HG02840 (cell line): ENCODE measurements around the gene PREX1.
A peak's percentile ranks its signal among the peaks of the same experiment; 100 is the strongest.

Experiments
- ATAC-seq: cut with Tn5 transposase; IDR thresholded peaks from one replicate; pipeline ENCODE4 v1.9.1; 2021; ENCODE audit warnings: mild to moderate bottlenecking, moderate library complexity, moderate number of reproducible peaks; ENCODE audit not compliant: unreplicated experiment, low FRiP score

Gene PREX1

GRCh38 chr20:48617481-48617880 is 210.3 kb downstream of the PREX1 start:
- ATAC-seq = no peak

DNA sequence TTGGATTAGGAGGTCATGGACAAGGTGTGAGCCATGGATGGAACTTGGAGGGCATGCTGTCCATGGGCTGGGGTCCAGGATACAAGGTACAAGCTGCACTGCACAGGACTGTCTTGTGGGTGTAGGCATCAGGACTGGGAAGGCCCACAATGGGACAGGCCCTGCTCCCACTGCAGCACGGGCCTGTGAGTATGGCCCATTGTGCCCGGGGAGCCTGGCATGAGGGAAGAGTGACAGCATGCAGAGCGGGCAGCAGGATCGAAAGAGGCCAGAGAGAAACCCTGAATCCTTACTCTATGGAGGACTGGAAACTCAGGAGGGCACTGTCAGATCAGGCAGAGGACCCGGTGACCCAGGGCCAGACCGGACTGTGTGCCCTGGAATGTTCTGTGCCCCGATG is 211.3 kb downstream of the PREX1 start:
- ATAC-seq = no peak

DNA sequence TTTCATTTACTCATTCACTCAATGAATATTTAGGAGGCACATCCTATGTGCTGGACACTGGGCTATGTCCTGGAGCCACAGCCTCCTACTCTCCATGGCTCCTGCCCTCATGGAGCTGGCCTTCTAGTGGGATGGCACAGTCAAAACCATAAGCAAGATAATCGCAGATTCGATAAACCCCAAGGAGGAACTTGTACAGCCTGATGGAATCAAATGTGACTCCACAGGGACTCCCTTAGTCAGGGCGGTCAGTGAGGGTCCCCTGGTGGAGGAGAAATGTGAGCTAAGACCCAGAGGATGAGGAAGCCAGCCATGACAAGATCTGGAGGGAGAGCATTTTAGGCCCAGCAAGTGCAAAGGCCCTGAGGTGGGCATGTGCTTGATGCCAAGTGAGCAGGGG is 211.9 kb downstream of the PREX1 start:
- no peak for ATAC-seq

GRCh38 chr20:48614593-48615274 is 213.1 kb downstream of the PREX1 start:
- ATAC-seq = no peak

GRCh38 chr20:48613926-48614325 is 213.9 kb downstream of the PREX1 start:
- ATAC-seq = no peak

- ATAC-seq = no peak
Observed at GRCh38 chr20:48612335-48612734, 215.5 kb downstream of the PREX1 start.

GRCh38 chr20:48610996-48611395 is 216.8 kb downstream of the PREX1 start:
- ATAC-seq = no peak

GRCh38 chr20:48609491-48609978 is 218.3 kb downstream of the PREX1 start:
- peak; percentile 70 for ATAC-seq

GRCh38 chr20:48608756-48609155 is 219.0 kb downstream of the PREX1 start:
- no peak for ATAC-seq

- ATAC-seq = no peak
Observed at GRCh38 chr20:48607544-48607865, 220.3 kb downstream of the PREX1 start.

GRCh38 chr20:48606841-48607543 is 220.8 kb downstream of the PREX1 start:
- ATAC-seq = no peak

DNA sequence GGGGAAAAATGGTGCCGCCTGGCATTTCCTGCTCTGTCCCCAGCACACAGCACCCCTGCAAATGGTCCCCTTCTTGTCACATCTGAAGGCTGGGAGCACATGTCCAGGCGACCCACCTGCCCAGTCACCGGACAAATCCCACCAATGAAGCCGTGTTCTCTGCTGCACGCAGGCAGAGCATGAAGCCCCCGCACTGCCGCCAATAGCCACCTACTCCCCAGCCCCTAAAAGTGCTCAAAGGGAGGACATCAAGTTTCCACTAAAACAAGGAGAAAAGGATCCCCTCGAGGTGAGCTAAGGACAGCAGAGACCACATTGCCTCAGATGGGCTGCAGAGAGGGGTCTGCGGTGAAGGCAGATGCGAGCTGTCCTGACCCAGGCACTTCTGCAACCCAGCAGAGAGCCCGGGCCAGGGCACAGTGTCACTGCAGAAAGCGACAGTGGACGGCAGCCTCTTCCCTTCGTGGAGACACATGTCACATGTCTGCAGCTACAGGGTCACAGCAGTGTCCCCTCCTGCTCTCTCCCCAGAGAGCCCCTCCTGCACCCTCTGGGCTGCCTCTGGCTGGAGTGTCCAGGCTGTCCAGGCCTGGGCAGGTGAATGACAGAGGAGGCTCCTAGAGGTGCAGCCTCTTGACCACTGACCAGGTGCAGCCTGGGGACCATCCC is 221.5 kb downstream of the PREX1 start:
- ATAC-seq = no peak

DNA sequence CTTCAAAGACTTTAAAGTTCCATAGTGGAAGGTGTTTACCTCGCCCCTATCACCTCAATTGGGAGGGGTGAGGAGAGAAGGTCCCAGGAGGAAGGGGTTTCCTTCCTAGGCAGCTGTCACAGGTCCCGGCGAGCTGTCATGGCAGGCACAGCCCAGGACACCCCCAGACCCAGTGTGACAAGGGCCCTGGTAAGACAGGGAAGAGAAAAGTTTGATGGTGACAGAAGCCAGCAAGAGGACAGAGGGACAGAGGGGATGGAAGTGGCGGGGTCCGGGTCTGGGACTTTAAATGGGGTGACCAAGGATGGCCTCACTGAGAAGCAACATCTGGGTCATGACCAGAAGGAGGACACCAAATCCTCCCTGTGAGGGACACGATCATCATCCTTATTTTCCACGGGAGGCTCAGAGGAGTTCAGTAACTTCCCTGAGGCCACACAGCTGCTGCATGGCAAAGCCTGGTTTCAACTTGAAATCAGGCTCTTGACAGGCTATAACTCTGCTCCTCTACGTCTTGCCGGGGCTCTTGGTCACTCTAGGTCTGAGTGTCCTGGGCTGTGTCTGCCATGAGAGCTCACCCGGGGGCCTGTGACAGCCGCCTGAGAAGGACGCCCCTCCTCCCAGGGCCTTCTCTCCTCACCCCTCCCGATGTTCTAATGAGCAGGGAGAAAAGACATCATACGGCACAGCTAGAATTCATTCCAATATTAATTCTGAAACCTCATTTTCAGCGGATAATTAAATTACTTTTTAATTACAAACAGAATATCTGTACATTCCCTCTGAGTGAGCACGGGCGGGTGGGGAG is 222.2 kb downstream of the PREX1 start:
- no peak for ATAC-seq

DNA sequence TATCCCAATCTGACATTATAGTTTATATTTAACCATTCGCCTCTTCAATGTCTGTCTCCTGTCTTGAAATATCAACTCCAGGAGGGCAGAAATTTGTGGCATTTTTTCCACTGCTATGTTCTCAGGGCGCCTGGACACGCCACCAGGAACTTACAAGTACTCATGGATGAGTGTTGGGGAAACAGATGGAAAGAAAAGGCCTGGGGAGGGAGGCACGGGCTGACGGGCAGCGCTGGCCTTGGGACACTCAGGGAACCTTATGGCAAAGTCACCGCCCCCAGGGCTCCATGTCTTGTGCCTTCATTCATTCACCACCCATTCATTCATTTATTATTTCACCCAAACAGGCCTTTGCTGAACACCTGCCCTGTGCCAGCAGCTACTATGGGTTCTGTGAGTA is 222.9 kb downstream of the PREX1 start:
- ATAC-seq = no peak

- ATAC-seq = no peak
Observed at GRCh38 chr20:48604426-48604825, 223.4 kb downstream of the PREX1 start.

- ATAC-seq = no peak
Observed at GRCh38 chr20:48603819-48604405, 223.9 kb downstream of the PREX1 start.

GRCh38 chr20:48603116-48603818 is 224.5 kb downstream of the PREX1 start:
- no peak for ATAC-seq

- ATAC-seq = no peak
Observed at GRCh38 chr20:48601798-48602197, 226.0 kb downstream of the PREX1 start.

- no peak for ATAC-seq
Observed at GRCh38 chr20:48600470-48600945, 227.3 kb downstream of the PREX1 start.
